Right cardiac atrium (tissue), 5 donors: ENCODE results near the gene CLIC5. TPM values are rescaled to one million over a fixed set of nuclear protein-coding genes. Genes with fewer than 3 reads are reported as not detected.

ENCODE experiments used
- ATAC-seq, 2 donors: fragments of 200-7000 bp; cut with Tn5 transposase; one replicate each; pipeline versions ENCODE4 v1.8.0 to v1.9.1; 2020; ENCODE audit warnings: moderate library complexity in 2 of 2, mild to moderate bottlenecking in 1 of 2
- DNase-seq, 3 donors: peaks; one replicate each; pipeline ENCODE4 v3.0.0-alpha.2; 2020
- H3K27ac ChIP-seq: one replicate; pipeline ENCODE4 v1.5.1; 2013; ENCODE audit warnings: mild to moderate bottlenecking, low read length, control low read depth, moderate library complexity
- H3K27me3 ChIP-seq: one replicate; pipeline ENCODE4 v1.6.1; 2013; ENCODE audit not compliant: control insufficient read depth, insufficient read depth
- H3K4me1 ChIP-seq: one replicate; pipeline ENCODE4 v1.6.1; 2013; ENCODE audit warnings: low read length; ENCODE audit not compliant: control insufficient read depth, insufficient read depth
- H3K4me3 ChIP-seq: one replicate; pipeline ENCODE4 v1.5.1; 2013; ENCODE audit warnings: low read length, control low read depth
- H3K9me3 ChIP-seq: one replicate; pipeline ENCODE4 v1.6.1; 2013; ENCODE audit warnings: low read length; ENCODE audit not compliant: control insufficient read depth
- WGBS: extraction: QIAGEN DNeasy Blood & Tissue Kit; methylation state at CpG from one replicate; pipeline ENCODE4 v1.1.7; 2013; 5-methylcytosine and 5-hydroxymethylcytosine counted together
- intact Hi-C, 4 donors: fragments of 100-400 bp; cut with DNase I; formaldehyde crosslinking; loops; one replicate each; pipeline versions ENCODE4 v1.11.0 to v1.14.0; 2022 to 2023
- polyA plus RNA-seq: library from polyadenylated mRNA; stranded (reverse); fragments of 200-250 nt; gene quantifications from one replicate; pipeline ENCODE4 v1.2.3, GENCODE V29; 2013
- total RNA-seq, 4 donors: library from RNA; stranded (reverse); fragmentation: NEBNext Ultra II Directional; extraction: Animal tissue kit (Norgen Biotek cat#: 25700); gene quantifications; one replicate each; pipeline ENCODE4 v1.2.1, GENCODE V29; 2021
- donor health status: healthy with polysubstance abuse.
- donor health status: DM: no; HTN: yes; CAD: no.
- donor health status: DM: no; HTN: no; CAD: no.
- donor health status: DM: no; HTN: yes; CAD: no; lungs with severe emphysema.
- donor health status: DM: yes; HTN: yes; CAD: no.

Gene CLIC5
- total and polyA plus RNA-seq, 5 donors, result 60.5 to 150 (median 124) TPM

DNA sequence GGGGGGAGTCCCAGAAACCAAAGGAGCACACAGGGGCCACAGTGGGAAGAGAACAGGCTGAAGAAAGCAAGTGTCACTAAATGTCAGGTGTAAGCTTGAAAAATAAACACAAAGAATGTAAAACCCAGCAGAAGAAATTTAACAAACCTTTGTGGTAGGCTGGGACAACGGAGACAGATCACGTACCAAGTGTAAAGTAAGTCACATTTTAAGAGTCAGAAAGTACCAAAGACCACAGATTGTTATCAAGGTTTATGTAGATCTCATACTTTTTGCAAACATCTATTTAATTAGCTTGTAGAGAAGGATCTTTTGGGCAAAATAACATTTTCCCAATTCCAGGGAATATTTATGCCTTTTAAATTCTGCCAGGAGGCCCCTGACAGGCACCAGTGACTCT lies 1.6 kb downstream of the CLIC5 start:
- WGBS, result 48% methylated on average over 2 of the region's 2 CpGs
- peak overlapping the region; percentile 94 for H3K27ac ChIP-seq
- peaks cover 3% of the 10 kb centered on the region for H3K4me1 ChIP-seq
- peak overlapping the region; percentile 62 for H3K4me3 ChIP-seq
- no peaks in the 10 kb centered on the region for H3K27me3 ChIP-seq
- H3K9me3 ChIP-seq, result no peaks in the 10 kb centered on the region
- ATAC-seq (no peak), DNase-seq (no peak)
- intact Hi-C loops, result loop anchor here in 2 of 4 donors (5.0 to 10.0 kb wide), 2 partner anchors 59 to 82 kb away; no protein-coding TSS in a partner anchor

DNA sequence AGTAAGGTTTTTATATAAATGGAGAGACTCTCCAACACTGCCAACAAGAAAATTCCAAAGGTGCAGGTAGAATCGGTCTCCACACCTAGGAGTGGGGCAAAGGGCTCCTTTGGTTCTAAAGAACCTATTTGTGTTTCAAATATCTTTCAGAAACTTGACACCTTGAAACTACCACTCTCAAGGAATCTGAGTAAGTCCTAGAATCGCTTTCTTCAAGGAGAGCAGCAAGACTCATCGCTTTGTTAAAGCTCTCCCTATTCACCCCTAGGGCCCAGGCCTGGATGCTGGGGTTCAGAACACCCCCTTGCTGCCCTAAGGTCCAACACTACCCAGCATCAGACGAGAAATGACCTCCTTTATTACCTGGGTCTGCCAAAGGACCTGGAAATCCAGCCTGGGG lies 2.0 kb downstream of the CLIC5 start:
- H3K4me1 ChIP-seq, result peaks cover 3% of the 10 kb centered on the region
- ATAC-seq, result no peak

DNA sequence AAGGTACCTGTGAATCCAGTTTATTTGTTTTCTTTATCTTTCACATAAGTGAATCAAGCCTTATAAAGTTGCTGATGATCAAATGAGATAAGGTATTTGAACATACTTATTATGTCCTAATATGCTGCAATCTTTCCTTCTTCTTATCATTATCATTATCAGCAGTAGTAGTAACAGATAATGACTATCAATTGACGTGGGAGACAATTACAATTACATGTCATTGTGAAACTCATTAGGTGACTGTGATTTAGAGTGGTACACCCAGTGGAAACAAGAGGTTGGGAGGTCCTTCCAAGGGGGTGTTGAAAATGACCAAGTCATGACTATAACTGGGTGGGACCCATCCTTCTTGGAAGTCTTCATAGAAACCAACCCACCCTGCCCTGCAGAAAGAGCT lies 2.8 kb downstream of the CLIC5 start:
- WGBS, result 41% methylated on average over 1 of the region's 1 CpG
- H3K4me3 ChIP-seq, result peak overlapping the region; percentile 62
- no peaks in the 10 kb centered on the region for H3K27me3 ChIP-seq
- ATAC-seq, result no peak
- no peaks in the 10 kb centered on the region for H3K9me3 ChIP-seq
- H3K4me1 ChIP-seq, result peaks cover 8% of the 10 kb centered on the region
- intact Hi-C loops, result loop anchor here in 2 of 4 donors (5.0 to 10.0 kb wide), 2 partner anchors 58 to 81 kb away; no protein-coding TSS in a partner anchor
- H3K27ac ChIP-seq, result peak overlapping the region; percentile 46
- DNase-seq, result no peak

More for the DNA sequence above, 2.0 kb downstream of the CLIC5 start:
- Histone ChIP-seq H3K9me3 (no peaks in the 10 kb centered on the region), H3K4me3 (peak overlapping the region; percentile 62), H3K27ac (peak overlapping the region; percentile 81), H3K27me3 (no peaks in the 10 kb centered on the region)
- 69% methylated on average over 4 of the region's 4 CpGs for WGBS
- intact Hi-C loops, result loop anchor here in 2 of 4 donors (5.0 to 10.0 kb wide), 2 partner anchors 59 to 81 kb away; no protein-coding TSS in a partner anchor
- DNase-seq, result no peak

DNA sequence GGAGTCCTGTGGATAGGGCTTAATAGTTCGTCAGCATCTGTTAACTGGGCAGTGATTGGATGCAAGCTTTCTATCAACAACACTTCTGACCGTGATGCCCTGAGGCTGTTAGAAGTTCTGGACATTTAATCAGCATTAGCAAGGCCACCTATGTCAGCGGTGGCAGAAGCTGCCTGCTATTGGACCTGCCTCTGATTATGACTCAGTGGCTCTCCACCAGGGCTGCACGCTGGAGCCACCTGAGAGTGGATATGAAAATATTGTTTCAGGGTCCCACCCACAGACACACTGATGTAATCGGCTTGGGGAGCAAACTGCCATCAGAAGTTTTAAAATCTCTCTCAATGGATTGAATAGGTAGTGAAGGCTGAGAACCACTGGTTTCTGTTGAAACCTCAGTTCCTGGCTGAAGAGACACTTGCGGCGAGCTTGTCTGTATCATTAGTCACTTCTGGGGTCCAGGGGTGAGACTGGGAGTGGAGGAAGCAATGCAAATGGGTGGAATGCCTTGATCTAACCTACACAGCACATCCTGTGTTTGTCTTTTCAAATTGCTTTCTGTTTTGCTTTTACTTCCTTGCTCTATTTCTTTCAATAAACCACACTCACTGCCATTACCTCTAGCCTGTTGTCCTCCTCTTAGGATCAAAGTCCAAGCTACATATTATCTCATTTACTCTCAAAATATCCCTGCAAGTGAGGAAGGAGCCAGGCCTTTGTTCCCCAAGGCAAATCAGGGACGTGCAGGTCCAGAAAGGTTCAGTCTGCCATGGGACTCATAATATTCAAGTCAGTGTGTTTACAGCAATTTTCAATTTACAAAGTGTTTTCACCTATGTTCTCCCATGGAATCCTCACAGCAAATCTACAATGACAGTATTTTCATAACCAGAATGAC lies 4.2 kb downstream of the CLIC5 start:
- Histone ChIP-seq H3K4me1 (peaks cover 8% of the 10 kb centered on the region), H3K27ac (peak overlapping the region; percentile 84)
- ATAC-seq, result peak; percentile 53 to 55

DNA sequence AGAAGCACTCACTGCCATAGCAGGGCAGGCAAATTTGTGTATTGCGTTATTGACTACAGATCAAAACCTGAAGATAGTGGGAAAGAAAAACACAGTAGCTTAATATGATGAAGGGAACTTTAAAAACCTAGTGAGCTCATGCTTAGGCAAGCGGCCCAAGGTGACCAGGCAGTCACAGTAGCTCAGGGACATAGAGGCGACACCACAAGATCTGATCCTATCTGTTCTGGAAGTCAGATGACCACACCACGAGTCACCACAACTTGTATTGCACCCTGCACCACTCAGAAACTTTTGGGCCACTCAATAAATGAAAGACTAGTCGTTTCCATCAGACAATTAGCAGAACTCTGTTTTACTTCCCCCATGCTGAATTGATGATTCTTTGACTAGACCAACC lies 4.9 kb downstream of the CLIC5 start:
- no peaks in the 10 kb centered on the region for H3K9me3 ChIP-seq
- intact Hi-C loops, result loop anchor here in 2 of 4 donors (5.0 to 10.0 kb wide), 2 partner anchors 56 to 78 kb away; no protein-coding TSS in a partner anchor
- H3K4me1 ChIP-seq, result peaks cover 8% of the 10 kb centered on the region
- H3K27ac ChIP-seq, result peak overlapping the region; percentile 95
- H3K27me3 ChIP-seq, result no peaks in the 10 kb centered on the region
- no peak overlapping the region for H3K4me3 ChIP-seq
- DNase-seq, result peak in 1 of 3 donors; percentile 56
- WGBS, result 67% methylated on average over 5 of the region's 5 CpGs
- peak; percentile 30 to 45 for ATAC-seq

More for the DNA sequence above, 4.2 kb downstream of the CLIC5 start:
- 45% methylated on average over 8 of the region's 8 CpGs for WGBS
- Histone ChIP-seq H3K4me3 (peak overlapping the region; percentile 9), H3K9me3 (no peaks in the 10 kb centered on the region), H3K27me3 (no peaks in the 10 kb centered on the region)
- intact Hi-C loops, result loop anchor here in 2 of 4 donors (5.0 to 10.0 kb wide), 2 partner anchors 57 to 79 kb away; no protein-coding TSS in a partner anchor
- DNase-seq, result peak; percentile 18 to 46 (median 32)

DNA sequence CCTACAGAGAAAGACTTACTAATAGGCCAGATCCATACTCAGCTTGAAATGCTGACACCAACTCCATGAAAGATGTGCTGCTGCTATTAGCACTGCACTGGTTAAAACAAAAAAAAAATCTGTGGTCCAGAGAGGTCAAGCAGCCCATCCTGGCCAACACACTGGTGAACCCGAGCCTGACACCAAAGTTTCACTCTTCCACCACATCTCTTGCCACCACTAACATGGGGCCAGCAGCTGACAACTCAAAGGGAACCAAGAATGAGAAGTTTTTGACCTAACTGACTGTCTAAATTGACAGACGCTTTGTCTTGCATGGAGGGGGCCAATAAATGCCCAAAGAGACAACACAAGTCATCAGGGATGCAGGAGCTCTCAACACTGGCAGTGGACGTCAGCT lies 5.4 kb downstream of the CLIC5 start:
- Histone ChIP-seq H3K4me1 (peaks cover 8% of the 10 kb centered on the region), H3K27me3 (no peaks in the 10 kb centered on the region), H3K9me3 (no peaks in the 10 kb centered on the region), H3K4me3 (no peak overlapping the region), H3K27ac (peak overlapping the region; percentile 95)
- ATAC-seq, result no peak
- WGBS, result 82% methylated on average over 3 of the region's 3 CpGs
- no peak for DNase-seq
- intact Hi-C loops, result loop anchor here in 2 of 4 donors (5.0 to 10.0 kb wide), 2 partner anchors 55 to 78 kb away; no protein-coding TSS in a partner anchor

DNA sequence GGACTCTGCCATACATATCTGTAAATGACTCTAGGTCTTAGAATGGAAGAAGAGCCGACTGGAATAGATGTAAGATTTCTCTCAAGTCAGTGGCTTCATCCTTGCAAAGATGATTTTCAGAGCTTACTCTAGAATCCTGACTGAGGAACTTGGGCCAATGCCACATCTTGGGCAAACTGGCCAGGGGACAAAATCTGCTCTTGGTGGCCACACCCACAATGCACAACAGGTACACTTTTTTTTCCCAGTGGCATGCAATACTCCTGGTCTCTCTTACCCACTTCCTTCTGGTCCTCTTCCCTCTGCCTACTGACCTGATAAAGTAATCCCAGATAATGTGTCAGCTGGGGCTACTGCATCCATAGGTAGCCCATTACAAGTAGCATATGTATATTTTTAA lies 13.4 kb downstream of the CLIC5 start:
- no peaks in the 10 kb centered on the region for H3K9me3 ChIP-seq
- H3K27ac ChIP-seq, result peak overlapping the region; percentile 28
- H3K27me3 ChIP-seq, result no peaks in the 10 kb centered on the region
- H3K4me3 ChIP-seq, result no peak overlapping the region
- intact Hi-C loops, result no loop called here
- H3K4me1 ChIP-seq, result peaks cover 8% of the 10 kb centered on the region
- no peak for ATAC-seq
- WGBS, result 91% methylated on average over 1 of the region's 1 CpG
- DNase-seq, result no peak

DNA sequence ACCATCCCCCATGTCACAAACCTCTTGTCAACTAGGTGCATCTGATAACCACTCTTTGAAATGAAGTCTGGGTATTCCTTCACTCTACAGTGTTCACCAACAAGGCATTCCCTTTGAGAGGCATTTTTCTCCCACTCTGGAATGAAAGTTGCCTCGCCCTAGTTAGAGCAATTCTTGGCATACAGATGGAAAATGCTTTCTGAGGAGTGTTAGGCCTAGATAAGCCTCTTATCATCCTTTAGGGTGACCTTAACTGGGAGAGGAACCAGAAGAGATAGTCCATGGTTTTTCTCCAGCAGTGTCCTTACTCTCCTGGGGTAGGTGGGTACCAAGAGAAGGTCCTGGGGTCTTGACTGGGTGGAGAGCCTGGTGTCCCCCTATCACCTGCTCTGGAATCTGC lies 14.8 kb downstream of the CLIC5 start:
- intact Hi-C loops, result no loop called here
- ATAC-seq (peak; percentile 43 to 50), DNase-seq (no peak)
- peak overlapping the region; percentile 79 for H3K27ac ChIP-seq
- no peaks in the 10 kb centered on the region for H3K9me3 ChIP-seq
- no peaks in the 10 kb centered on the region for H3K27me3 ChIP-seq
- H3K4me1 ChIP-seq, result peaks cover 8% of the 10 kb centered on the region
- 50% methylated on average over 1 of the region's 1 CpG for WGBS
- no peak overlapping the region for H3K4me3 ChIP-seq

DNA sequence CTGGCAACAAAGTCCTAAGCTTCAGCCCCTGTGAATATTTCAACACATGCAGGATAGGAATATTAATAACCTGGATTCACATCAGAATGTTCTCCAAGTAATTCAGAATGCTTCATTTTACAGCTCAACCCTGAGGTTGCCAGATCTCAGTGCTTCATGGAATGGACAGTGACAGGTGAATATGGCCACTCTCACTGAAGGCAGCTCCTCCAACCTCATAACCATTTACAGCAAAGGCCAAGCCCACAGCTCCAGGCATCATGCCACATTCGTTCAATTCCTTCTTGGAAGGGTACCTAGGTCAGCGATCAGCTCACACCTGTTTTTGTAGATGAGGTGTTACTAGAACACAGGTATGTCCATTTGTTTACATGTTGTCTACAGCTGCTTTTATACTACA lies 17.1 kb downstream of the CLIC5 start:
- H3K27ac ChIP-seq, result peak overlapping the region; percentile 37
- no peaks in the 10 kb centered on the region for H3K27me3 ChIP-seq
- no peaks in the 10 kb centered on the region for H3K9me3 ChIP-seq
- H3K4me1 ChIP-seq, result peaks cover 5% of the 10 kb centered on the region
- H3K4me3 ChIP-seq, result no peak overlapping the region
- intact Hi-C loops, result no loop called here
- ATAC-seq (no peak), DNase-seq (no peak)
- 68% methylated on average over 2 of the region's 2 CpGs for WGBS

DNA sequence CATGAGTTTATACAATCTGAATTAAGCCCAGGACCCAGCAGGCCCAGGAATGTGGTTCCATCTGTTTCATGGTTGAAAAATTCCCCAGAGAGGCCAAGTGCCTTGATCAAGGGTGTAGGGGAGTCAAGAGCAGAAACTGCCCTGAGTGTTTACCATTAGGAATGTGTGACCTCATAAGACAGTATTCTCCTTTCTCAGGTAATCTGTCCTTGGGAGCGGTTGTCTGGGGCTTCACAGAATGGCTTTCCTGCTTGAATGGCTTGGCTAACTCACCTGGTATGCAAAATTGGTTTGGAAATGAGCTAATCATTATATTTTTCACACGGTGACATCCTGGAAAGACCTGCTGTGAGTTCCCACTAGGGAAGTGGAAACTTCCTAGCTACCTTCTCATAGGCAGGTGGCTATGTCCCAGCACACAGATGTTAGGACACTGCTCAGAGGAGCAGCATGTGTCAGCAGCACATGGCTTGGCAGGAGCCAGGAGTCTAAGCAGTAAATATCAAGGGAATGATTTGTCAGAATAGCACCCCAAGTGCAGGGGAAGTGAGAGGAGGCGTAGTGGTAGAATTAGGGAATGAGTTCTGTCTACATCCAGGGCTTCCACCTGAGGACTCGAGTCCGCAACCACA lies 17.7 kb downstream of the CLIC5 start:
- Histone ChIP-seq H3K27ac (peak overlapping the region; percentile 37), H3K9me3 (no peaks in the 10 kb centered on the region), H3K4me1 (peaks cover 5% of the 10 kb centered on the region), H3K27me3 (no peaks in the 10 kb centered on the region), H3K4me3 (no peak overlapping the region)
- intact Hi-C loops, result no loop called here
- ATAC-seq, result peak; percentile 51 to 52
- DNase-seq, result no peak
- 74% methylated on average over 5 of the region's 5 CpGs for WGBS

DNA sequence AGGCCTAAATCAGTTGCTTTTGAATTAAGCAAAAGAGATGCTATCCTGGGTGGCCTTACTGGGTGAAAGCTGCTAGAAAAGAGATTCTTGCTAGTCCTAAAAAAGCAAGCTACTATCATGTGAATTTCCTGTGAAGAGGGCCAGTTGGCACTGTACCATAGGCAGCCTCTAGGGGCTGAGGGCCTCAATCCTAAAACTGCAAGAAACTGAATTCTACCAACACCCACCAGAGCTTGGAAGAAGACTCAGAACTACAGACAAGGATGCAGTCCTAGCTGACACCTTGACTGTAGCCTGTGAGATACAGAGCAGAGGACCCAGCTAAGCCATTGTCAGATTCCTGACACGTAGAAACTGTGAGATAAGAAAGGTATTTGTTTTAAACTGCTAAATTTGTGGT lies 24.5 kb downstream of the CLIC5 start:
- Histone ChIP-seq H3K4me3 (no peak overlapping the region), H3K27me3 (no peaks in the 10 kb centered on the region), H3K4me1 (peaks cover 3% of the 10 kb centered on the region), H3K9me3 (no peaks in the 10 kb centered on the region), H3K27ac (no peak overlapping the region)
- intact Hi-C loops, result no loop called here
- WGBS, result 32% methylated on average over 1 of the region's 1 CpG
- ATAC-seq (no peak), DNase-seq (no peak)
